22Rv1 (cell line): ENCODE results near the gene PLD1.

Experiments used
- CTCF ChIP-seq: fragments of 450-650 bp; IDR thresholded peaks from 2 replicates; pipeline ENCODE4 v1.5.1; 2017; ENCODE audit warnings: mild to moderate bottlenecking
- ZFX ChIP-seq: fragments of 450-650 bp; IDR thresholded peaks from 2 replicates; pipeline ENCODE4 v1.6.1; 2017; ENCODE audit warnings: antibody characterized with exemption, borderline replicate concordance

GRCh38 chr3:171846597-171846996 lies 36.3 kb upstream of the PLD1 start:
- no peak for TF ChIP-seq CTCF
- no peak for TF ChIP-seq ZFX
